IPS DF 4.7 (cell line): ENCODE measurements around the gene THSD4.
"Not testable (repeated sequence)": the region's sequence is repeated elsewhere in the genome, so short reads cannot be mapped to it uniquely, and the experiment has no call there.

Source experiments
- DNase-seq: peaks from one replicate; pipeline ENCODE4 v3.0.0-alpha.2; 2013; ENCODE audit warnings: low spot score; ENCODE audit errors: extremely low read depth

The THSD4 gene

GRCh38 chr15:71290881-71291635 is 175.8 kb downstream of the THSD4 start:
- DNase-seq = no peak

- no peak for DNase-seq
Observed at GRCh38 chr15:71291723-71292122, 176.5 kb downstream of the THSD4 start.

GRCh38 chr15:71293723-71294122 is 178.5 kb downstream of the THSD4 start:
- no peak for DNase-seq

- DNase-seq = no peak
Observed at GRCh38 chr15:71294251-71294910, 179.1 kb downstream of the THSD4 start.

GRCh38 chr15:71294911-71295602 is 179.8 kb downstream of the THSD4 start:
- DNase-seq = no peak

- DNase-seq = no peak
Observed at GRCh38 chr15:71295603-71296314, 180.5 kb downstream of the THSD4 start.

GRCh38 chr15:71296315-71296679 is 181.0 kb downstream of the THSD4 start:
- no peak for DNase-seq

GRCh38 chr15:71301958-71302621 is 186.8 kb downstream of the THSD4 start:
- DNase-seq = no peak

- no peak for DNase-seq
Observed at GRCh38 chr15:71302861-71303410, 187.7 kb downstream of the THSD4 start.

- DNase-seq = no peak
Observed at GRCh38 chr15:71303977-71304376, 188.7 kb downstream of the THSD4 start.

- no peak for DNase-seq
Observed at GRCh38 chr15:71304681-71305080, 189.4 kb downstream of the THSD4 start.

GRCh38 chr15:71306538-71306937 is 191.3 kb downstream of the THSD4 start:
- no peak for DNase-seq

- DNase-seq = no peak
Observed at GRCh38 chr15:71312194-71312708, 197.0 kb downstream of the THSD4 start.

- DNase-seq = no peak
Observed at GRCh38 chr15:71312731-71313460, 197.6 kb downstream of the THSD4 start.

GRCh38 chr15:71313806-71314205 is 198.5 kb downstream of the THSD4 start:
- no peak for DNase-seq

- DNase-seq = no peak
Observed at GRCh38 chr15:71314956-71315537, 199.8 kb downstream of the THSD4 start.

GRCh38 chr15:71316911-71317310 is 201.6 kb downstream of the THSD4 start:
- no peak for DNase-seq

GRCh38 chr15:71319424-71319823 is 204.2 kb downstream of the THSD4 start:
- not testable (repeated sequence) for DNase-seq

- DNase-seq = no peak
Observed at GRCh38 chr15:71319935-71320334, 204.7 kb downstream of the THSD4 start.

GRCh38 chr15:71323082-71323481 is 207.8 kb downstream of the THSD4 start:
- no peak for DNase-seq
